HG03521 (cell line): Measurements from ENCODE around the gene HOXB9.

Experiments used
- ATAC-seq: cut with Tn5 transposase; IDR thresholded peaks from one replicate; pipeline ENCODE4 v1.9.1; 2021; ENCODE audit warnings: mild to moderate bottlenecking, moderate library complexity; ENCODE audit not compliant: unreplicated experiment

The HOXB9 gene

GRCh38 chr17:48588528-48588927, 37.6 kb downstream of the HOXB9 start:
- no peak for ATAC-seq

GRCh38 chr17:48588074-48588415, 38.1 kb downstream of the HOXB9 start:
- no peak for ATAC-seq

- no peak for ATAC-seq
These were observed 38.7 kb downstream of the HOXB9 start for GRCh38 chr17:48587276-48588073.

- ATAC-seq: no peak
These were observed 39.6 kb downstream of the HOXB9 start for GRCh38 chr17:48586355-48587258.

DNA sequence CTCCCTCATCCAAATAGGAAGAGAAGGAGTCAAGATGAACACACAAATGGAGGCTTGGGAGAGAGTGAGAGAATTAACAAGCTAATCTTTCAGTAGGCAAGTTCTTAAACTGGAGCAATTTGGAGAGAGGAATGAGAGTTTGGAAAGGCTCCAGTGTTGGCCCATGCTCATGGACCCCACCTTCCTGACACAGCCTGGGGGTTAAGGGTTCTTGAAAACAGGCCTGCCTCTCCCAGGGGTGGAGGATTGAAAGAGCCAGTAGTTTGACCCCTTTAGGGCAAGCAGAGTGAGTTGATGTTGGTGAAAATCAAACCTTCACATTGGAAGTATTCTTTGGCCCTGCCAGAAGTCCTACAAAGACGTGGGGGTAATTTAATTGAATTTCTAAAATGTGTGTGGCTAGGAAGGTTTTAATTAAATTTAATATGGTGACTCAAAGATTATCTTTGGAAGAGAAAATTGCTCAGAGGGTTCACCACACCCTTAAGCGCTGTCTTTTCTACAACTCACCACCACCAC, 41.9 kb downstream of the HOXB9 start:
- no peak for ATAC-seq

DNA sequence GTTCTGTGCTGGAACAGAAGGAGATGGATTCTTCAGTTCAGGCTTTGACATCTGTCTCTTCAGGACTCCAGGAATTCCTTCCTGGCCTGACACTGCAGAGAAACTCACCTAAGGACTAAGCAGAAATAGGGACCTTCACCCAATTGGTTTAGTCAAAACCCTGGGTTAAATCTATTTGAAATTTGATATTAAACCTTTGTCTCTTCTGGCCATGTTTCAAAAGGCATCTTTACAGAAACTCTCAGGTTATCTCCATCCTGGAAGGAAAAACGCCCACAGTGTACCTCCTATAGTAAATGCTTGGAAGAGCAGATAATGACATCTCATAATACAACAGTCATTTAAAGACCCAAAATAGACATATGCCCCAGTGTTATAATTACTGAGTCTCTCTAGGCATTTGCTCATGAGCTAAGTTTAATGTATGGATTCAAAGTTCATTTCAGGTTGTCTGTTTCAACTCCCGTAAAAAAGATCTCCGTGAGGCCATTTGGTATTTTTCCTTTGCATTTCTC, 42.4 kb downstream of the HOXB9 start:
- ATAC-seq: no peak

- ATAC-seq: no peak
These were observed 43.4 kb downstream of the HOXB9 start for GRCh38 chr17:48582750-48583069.

DNA sequence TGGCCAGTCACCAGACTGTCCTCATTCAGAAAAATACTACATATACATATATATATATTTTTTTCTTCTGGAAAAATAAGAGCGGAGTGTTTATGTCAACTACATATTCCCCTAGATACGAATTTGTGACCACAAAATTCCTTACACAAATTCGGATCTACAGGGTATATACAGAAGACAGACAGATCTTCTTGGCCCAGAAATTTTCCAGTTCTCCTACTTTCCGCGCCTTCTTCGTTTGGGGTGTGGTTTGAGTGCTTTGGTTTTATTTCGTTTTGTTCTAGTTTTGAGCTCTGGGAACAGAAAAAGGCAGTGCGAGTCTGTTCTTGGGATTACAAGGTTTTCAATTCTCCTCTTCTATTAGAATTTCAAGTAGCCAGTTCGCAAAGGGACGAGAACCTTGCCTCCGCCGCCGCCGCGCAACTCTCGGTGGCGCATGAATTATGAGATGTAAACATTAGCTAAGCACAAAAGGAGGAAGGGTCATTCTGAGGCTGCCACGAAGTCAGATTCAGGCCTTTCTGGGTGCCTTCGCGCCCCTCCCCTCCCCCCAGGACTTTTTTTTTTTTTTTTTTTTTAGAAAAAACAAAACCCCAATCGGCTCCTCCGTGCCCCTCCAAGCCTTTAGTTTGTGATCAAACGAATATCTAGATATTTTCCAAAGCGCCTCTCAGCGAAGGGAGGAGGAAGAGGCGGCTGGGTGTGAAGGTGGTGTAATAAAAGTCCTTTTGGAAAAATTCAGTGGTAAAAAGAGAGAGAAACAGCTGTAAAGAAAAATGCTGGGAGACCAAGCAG, 46.2 kb downstream of the HOXB9 start:
- no peak for ATAC-seq

DNA sequence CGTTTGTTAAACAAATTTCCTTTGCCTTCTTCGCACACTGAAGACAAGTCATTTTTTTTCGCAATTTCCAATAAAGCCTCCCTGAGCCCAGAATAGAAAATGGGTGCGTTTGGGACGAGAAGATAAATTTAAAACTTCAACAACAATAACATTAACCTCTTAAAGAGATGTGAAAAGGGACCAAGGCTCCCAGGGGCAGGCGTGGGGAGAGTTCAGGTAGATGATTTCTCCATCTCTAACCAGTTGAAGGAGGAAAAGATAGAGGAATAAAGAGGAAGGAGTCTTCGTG, 46.7 kb downstream of the HOXB9 start:
- no peak for ATAC-seq

GRCh38 chr17:48578616-48579470, 47.3 kb downstream of the HOXB9 start:
- no peak for ATAC-seq

GRCh38 chr17:48577946-48578615, 48.1 kb downstream of the HOXB9 start, which contains the start of gene HOXB4:
TSS of gene HOXB4 (minus strand) at chr17:48578350. CDS start at chr17:48578319, 31 bp downstream.
- no peak for ATAC-seq

- no peak for ATAC-seq
These were observed 48.7 kb downstream of the HOXB9 start for GRCh38 chr17:48577330-48577945.

DNA sequence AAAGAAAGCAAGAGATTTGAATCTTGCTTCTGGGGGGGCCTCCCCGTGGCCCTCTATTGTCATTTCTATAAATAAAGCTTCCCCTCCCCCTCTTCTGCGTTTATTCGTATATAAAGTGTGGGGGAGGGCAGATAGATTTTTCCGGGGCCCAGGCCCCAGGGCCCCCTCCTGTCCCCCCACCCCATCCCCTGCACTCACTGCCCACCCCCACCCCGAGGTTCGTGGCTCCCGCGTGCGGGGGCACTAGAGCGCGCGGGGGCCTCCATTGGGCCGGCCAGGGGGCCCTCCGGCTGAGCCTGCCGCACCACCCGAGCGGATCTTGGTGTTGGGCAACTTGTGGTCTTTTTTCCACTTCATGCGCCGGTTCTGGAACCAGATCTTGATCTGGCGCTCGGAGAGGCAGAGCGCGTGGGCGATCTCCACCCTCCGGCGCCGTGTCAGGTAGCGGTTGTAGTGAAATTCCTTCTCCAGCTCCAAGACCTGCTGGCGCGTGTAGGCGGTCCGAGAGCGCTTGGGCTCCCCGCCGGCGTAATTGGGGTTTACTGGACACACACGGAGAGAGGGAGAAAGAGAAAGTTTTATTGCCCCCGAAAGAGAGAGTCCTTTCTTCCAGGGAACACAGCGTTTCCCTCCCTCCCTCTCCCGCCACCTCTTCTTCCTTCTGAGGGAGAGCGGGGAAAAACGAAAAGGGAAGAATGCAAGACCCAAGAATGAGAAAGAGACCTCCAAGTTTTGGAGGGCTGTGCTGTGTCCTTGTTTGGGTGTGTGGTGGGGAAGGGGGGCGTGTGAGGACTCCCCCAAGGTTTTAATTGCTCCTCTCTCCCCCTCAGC, 49.5 kb downstream of the HOXB9 start:
- ATAC-seq: no peak

GRCh38 chr17:48575673-48576478, 50.3 kb downstream of the HOXB9 start:
- ATAC-seq: no peak

DNA sequence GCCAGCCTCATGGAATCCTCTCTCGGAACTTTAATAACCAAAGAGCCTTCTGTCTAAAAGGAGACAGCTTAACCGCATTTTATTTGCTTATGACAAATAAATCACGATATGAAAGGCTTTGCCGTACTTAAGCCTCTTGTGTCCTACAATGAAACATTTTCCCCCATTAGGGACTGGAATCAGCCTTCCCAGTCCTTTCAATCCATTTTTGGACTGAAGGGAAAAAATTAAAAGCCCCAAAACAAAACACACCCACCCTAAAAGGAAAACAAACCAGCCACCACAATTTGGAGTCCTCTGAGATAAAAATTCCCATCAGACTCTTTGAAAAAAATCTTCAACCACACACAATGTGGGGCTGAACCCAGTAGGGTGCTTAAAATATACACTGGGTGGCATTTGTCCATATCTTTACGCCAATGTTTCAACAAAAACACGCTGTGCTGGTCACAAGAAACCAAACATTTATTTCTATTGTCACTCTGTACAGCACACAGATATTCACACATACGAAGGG, 51.0 kb downstream of the HOXB9 start:
- ATAC-seq: no peak

- ATAC-seq: no peak
These were observed 51.6 kb downstream of the HOXB9 start for GRCh38 chr17:48574505-48575065.

DNA sequence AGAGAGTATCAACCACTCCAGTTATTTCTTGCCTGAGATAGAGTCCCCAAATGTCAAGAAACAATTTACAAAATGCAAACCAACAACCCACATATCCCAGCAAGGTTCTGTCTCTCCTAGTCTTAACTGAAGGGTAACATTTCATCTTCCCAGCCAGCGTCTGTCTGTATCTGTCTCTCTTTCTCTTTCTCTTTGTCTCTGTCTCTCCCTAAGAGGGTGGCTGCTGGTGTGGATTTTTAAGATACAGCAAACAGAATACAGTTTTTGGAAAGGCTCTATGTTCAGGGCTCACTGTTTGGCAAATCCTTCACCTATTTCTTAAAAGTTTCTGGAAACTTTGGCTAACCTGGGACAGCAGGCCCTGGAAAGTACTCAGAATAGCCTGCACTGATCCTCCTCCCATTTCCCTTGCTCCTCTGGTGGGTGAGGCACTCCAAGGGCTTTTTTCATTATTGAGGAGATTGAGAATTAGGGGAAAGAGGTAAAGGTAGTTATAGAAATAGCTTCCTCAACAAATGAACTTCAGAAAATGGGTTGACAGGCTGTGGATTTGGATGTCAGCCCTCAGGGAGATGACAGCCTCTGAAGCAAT, 54.2 kb downstream of the HOXB9 start:
- no peak for ATAC-seq
